ENCODE results near the gene CLIP4. TPM values are rescaled to one million over a fixed set of nuclear protein-coding genes. Genes with fewer than 3 reads are reported as not detected.

CLIP4 gene
- total RNA-seq, 5 donors from 2014 or later (not counting 1 experiment from before 2014, with no cell fraction given), result 38.4 to 54.2 (median 47.7) TPM

GRCh38 chr2:29186817-29187216 is 71.6 kb downstream of the CLIP4 start:
- Mint-ChIP-seq H3K36me3 (peaks cover 31% of the 10 kb centered on the region), H3K27me3 (no peaks in the 10 kb centered on the region), H3K4me3 (no peak overlapping the region), H3K9me3 (peaks cover 0 to 4% (median 0%) of the 10 kb centered on the region in 3 donors), H3K27ac (no peak overlapping the region), H3K4me1 (peaks cover 0 to 22% (median 17%) of the 10 kb centered on the region in 3 donors)
- ATAC-seq (replicated peaks in 1 of 4), result no peak
- Histone ChIP-seq H3K27me3 (replicated peaks in 1 of 2; ENCODE audit: control insufficient read depth in 2 of 2, extremely low read depth in 1 of 2, insufficient read depth in 2 of 2, low read length in 1 of 2) (no peaks in the 10 kb centered on the region), H3K9me3 (no peaks in the 10 kb centered on the region), H3K36me3 (ENCODE audit: control insufficient read depth in 2 of 2, extremely low read depth in 1 of 2, insufficient read depth in 1 of 2, low read length in 1 of 2) (peaks cover 0 to 21% of the 10 kb centered on the region in 2 donors), H3K4me1 (ENCODE audit: control insufficient read depth in 1 of 2, extremely low read depth in 1 of 2, insufficient read depth in 2 of 2, low read length in 2 of 2) (peaks cover 0 to 7% of the 10 kb centered on the region in 2 experiments), H3K4me3 (ENCODE audit: control insufficient read depth in 1 of 2, extremely low read depth in 1 of 2, low read length in 1 of 2) (no peak overlapping the region), H3K27ac (ENCODE audit: low read length) (no peak overlapping the region)
- DNase-seq, result no peak
- no CpG with 5 or more reads among the region's 1 CpG for WGBS (ENCODE audit: insufficient coverage)
- POLR2A ChIA-PET, result no interaction called here
- CTCF ChIA-PET, result interaction anchor here in 1 of 2 donors (0.6 kb wide), 1 partner anchor 217 kb away, joined by 4 read pairs; no protein-coding TSS in a partner anchor

GRCh38 chr2:29187926-29188325 is 72.7 kb downstream of the CLIP4 start:
- H3K4me1 ChIP-seq (ENCODE audit: control insufficient read depth in 1 of 2, extremely low read depth in 1 of 2, insufficient read depth in 2 of 2, low read length in 2 of 2), result peaks cover 0 to 7% of the 10 kb centered on the region in 2 experiments
- CTCF ChIA-PET, result no interaction called here
- H3K27ac Mint-ChIP-seq, result no peak overlapping the region
- ATAC-seq (replicated peaks in 1 of 4) (no peak), DNase-seq (no peak)
- 100% methylated on average over 1 of the region's 2 CpGs for WGBS (ENCODE audit: insufficient coverage)
- no peak overlapping the region for H3K4me3 ChIP-seq (ENCODE audit: control insufficient read depth in 1 of 2, extremely low read depth in 1 of 2, low read length in 1 of 2)
- H3K9me3 ChIP-seq, result no peaks in the 10 kb centered on the region
- H3K4me3 Mint-ChIP-seq, result no peak overlapping the region
- POLR2A ChIA-PET, result no interaction called here
- H3K27me3 ChIP-seq (replicated peaks in 1 of 2; ENCODE audit: control insufficient read depth in 2 of 2, extremely low read depth in 1 of 2, insufficient read depth in 2 of 2, low read length in 1 of 2), result no peaks in the 10 kb centered on the region
- H3K4me1 Mint-ChIP-seq, result peaks cover 0 to 22% (median 17%) of the 10 kb centered on the region in 3 donors
- H3K36me3 ChIP-seq (ENCODE audit: control insufficient read depth in 2 of 2, extremely low read depth in 1 of 2, insufficient read depth in 1 of 2, low read length in 1 of 2), result peaks cover 0 to 21% of the 10 kb centered on the region in 2 donors
- no peak overlapping the region for H3K27ac ChIP-seq (ENCODE audit: low read length)
- H3K27me3 Mint-ChIP-seq, result no peaks in the 10 kb centered on the region
- peaks cover 0 to 4% (median 0%) of the 10 kb centered on the region in 3 donors for H3K9me3 Mint-ChIP-seq
- peaks cover 26% of the 10 kb centered on the region for H3K36me3 Mint-ChIP-seq

GRCh38 chr2:29189052-29189451 is 73.8 kb downstream of the CLIP4 start:
- Mint-ChIP-seq H3K36me3 (peaks cover 26% of the 10 kb centered on the region), H3K9me3 (peaks cover 0 to 4% (median 0%) of the 10 kb centered on the region in 3 donors), H3K4me1 (peaks cover 0 to 22% (median 17%) of the 10 kb centered on the region in 3 donors), H3K27ac (peak overlapping the region in 1 of 2 donors; percentile 3), H3K27me3 (no peaks in the 10 kb centered on the region), H3K4me3 (peak overlapping the region in 1 of 3 donors; percentile 50)
- ChIA-PET CTCF (no interaction called here), POLR2A (no interaction called here)
- Histone ChIP-seq H3K27ac (ENCODE audit: low read length) (peak overlapping the region; percentile 45), H3K9me3 (no peaks in the 10 kb centered on the region), H3K27me3 (replicated peaks in 1 of 2; ENCODE audit: control insufficient read depth in 2 of 2, extremely low read depth in 1 of 2, insufficient read depth in 2 of 2, low read length in 1 of 2) (no peaks in the 10 kb centered on the region), H3K4me1 (ENCODE audit: control insufficient read depth in 1 of 2, extremely low read depth in 1 of 2, insufficient read depth in 2 of 2, low read length in 2 of 2) (peaks cover 0 to 7% of the 10 kb centered on the region in 2 experiments), H3K36me3 (ENCODE audit: control insufficient read depth in 2 of 2, extremely low read depth in 1 of 2, insufficient read depth in 1 of 2, low read length in 1 of 2) (peaks cover 0 to 17% of the 10 kb centered on the region in 2 donors), H3K4me3 (ENCODE audit: control insufficient read depth in 1 of 2, extremely low read depth in 1 of 2, low read length in 1 of 2) (no peak overlapping the region)
- ATAC-seq (replicated peaks in 1 of 4), result peak in 3 of 4 experiments; percentile 73 to 98 (median 83)
- WGBS (ENCODE audit: insufficient coverage), result no CpG with 5 or more reads among the region's 5 CpGs
- DNase-seq, result peak in 19 of 35 experiments; percentile 14 to 75 (median 47)

GRCh38 chr2:29191817-29192216 is 76.6 kb downstream of the CLIP4 start:
- H3K27me3 Mint-ChIP-seq, result no peaks in the 10 kb centered on the region
- peaks cover 0 to 9% of the 10 kb centered on the region in 2 donors for H3K36me3 ChIP-seq (ENCODE audit: control insufficient read depth in 2 of 2, extremely low read depth in 1 of 2, insufficient read depth in 1 of 2, low read length in 1 of 2)
- no peak for DNase-seq
- H3K4me1 Mint-ChIP-seq, result peaks cover 3 to 22% (median 20%) of the 10 kb centered on the region in 3 donors
- peaks cover 0 to 7% of the 10 kb centered on the region in 2 experiments for H3K4me1 ChIP-seq (ENCODE audit: control insufficient read depth in 1 of 2, extremely low read depth in 1 of 2, insufficient read depth in 2 of 2, low read length in 2 of 2)
- no peak overlapping the region for H3K4me3 ChIP-seq (ENCODE audit: control insufficient read depth in 1 of 2, extremely low read depth in 1 of 2, low read length in 1 of 2)
- no peak overlapping the region for H3K27ac Mint-ChIP-seq
- ChIA-PET CTCF (no interaction called here), POLR2A (interaction anchor here in 1 of 2 donors (0.6 kb wide), 1 partner anchor 901 kb away, joined by 3 read pairs; no protein-coding TSS in a partner anchor)
- H3K9me3 ChIP-seq, result no peaks in the 10 kb centered on the region
- H3K36me3 Mint-ChIP-seq, result peaks cover 14% of the 10 kb centered on the region
- H3K27ac ChIP-seq (ENCODE audit: low read length), result no peak overlapping the region
- no peak overlapping the region for H3K4me3 Mint-ChIP-seq
- no peaks in the 10 kb centered on the region for H3K27me3 ChIP-seq (replicated peaks in 1 of 2; ENCODE audit: control insufficient read depth in 2 of 2, extremely low read depth in 1 of 2, insufficient read depth in 2 of 2, low read length in 1 of 2)
- peaks cover 0 to 4% (median 0%) of the 10 kb centered on the region in 3 donors for H3K9me3 Mint-ChIP-seq
- ATAC-seq (replicated peaks in 1 of 4), result no peak
- 100% methylated on average over 4 of the region's 6 CpGs for WGBS (ENCODE audit: insufficient coverage)

- Mint-ChIP-seq H3K4me1 (peaks cover 3 to 22% (median 21%) of the 10 kb centered on the region in 3 donors), H3K27ac (no peak overlapping the region), H3K4me3 (no peak overlapping the region), H3K36me3 (peaks cover 11% of the 10 kb centered on the region), H3K27me3 (no peaks in the 10 kb centered on the region), H3K9me3 (peaks cover 0 to 3% (median 0%) of the 10 kb centered on the region in 3 donors)
- DNase-seq, result no peak
- ChIA-PET CTCF (interaction anchor here (0.6 kb wide), 2 partner anchors 106 to 264 kb away, joined by 3 to 4 read pairs; no protein-coding TSS in a partner anchor), POLR2A (no interaction called here)
- H3K36me3 ChIP-seq (ENCODE audit: control insufficient read depth in 2 of 2, extremely low read depth in 1 of 2, insufficient read depth in 1 of 2, low read length in 1 of 2), result peaks cover 0 to 5% of the 10 kb centered on the region in 2 donors
- WGBS (ENCODE audit: insufficient coverage), result 100% methylated on average over 1 of the region's 3 CpGs
- no peak overlapping the region for H3K27ac ChIP-seq (ENCODE audit: low read length)
- no peaks in the 10 kb centered on the region for H3K9me3 ChIP-seq
- peaks cover 0 to 7% of the 10 kb centered on the region in 2 experiments for H3K4me1 ChIP-seq (ENCODE audit: control insufficient read depth in 1 of 2, extremely low read depth in 1 of 2, insufficient read depth in 2 of 2, low read length in 2 of 2)
- no peak overlapping the region for H3K4me3 ChIP-seq (ENCODE audit: control insufficient read depth in 1 of 2, extremely low read depth in 1 of 2, low read length in 1 of 2)
- H3K27me3 ChIP-seq (replicated peaks in 1 of 2; ENCODE audit: control insufficient read depth in 2 of 2, extremely low read depth in 1 of 2, insufficient read depth in 2 of 2, low read length in 1 of 2), result no peaks in the 10 kb centered on the region
- no peak for ATAC-seq (replicated peaks in 1 of 4)
Measured at GRCh38 chr2:29192526-29192925, 77.3 kb downstream of the CLIP4 start.

GRCh38 chr2:29193111-29193510 is 77.9 kb downstream of the CLIP4 start:
- peaks cover 3 to 21% (median 20%) of the 10 kb centered on the region in 3 donors for H3K4me1 Mint-ChIP-seq
- H3K27ac ChIP-seq (ENCODE audit: low read length), result no peak overlapping the region
- H3K27me3 Mint-ChIP-seq, result no peaks in the 10 kb centered on the region
- no peaks in the 10 kb centered on the region for H3K9me3 Mint-ChIP-seq
- peaks cover 0 to 5% of the 10 kb centered on the region in 2 donors for H3K36me3 ChIP-seq (ENCODE audit: control insufficient read depth in 2 of 2, extremely low read depth in 1 of 2, insufficient read depth in 1 of 2, low read length in 1 of 2)
- ATAC-seq (replicated peaks in 1 of 4) (no peak), DNase-seq (no peak)
- CTCF ChIA-PET, result interaction anchor here in 1 of 2 donors (0.6 kb wide), 1 partner anchor 265 kb away, joined by 4 read pairs; no protein-coding TSS in a partner anchor
- no peak overlapping the region for H3K4me3 Mint-ChIP-seq
- peaks cover 5% of the 10 kb centered on the region for H3K36me3 Mint-ChIP-seq
- H3K4me3 ChIP-seq (ENCODE audit: control insufficient read depth in 1 of 2, extremely low read depth in 1 of 2, low read length in 1 of 2), result no peak overlapping the region
- H3K9me3 ChIP-seq, result no peaks in the 10 kb centered on the region
- no peaks in the 10 kb centered on the region for H3K27me3 ChIP-seq (replicated peaks in 1 of 2; ENCODE audit: control insufficient read depth in 2 of 2, extremely low read depth in 1 of 2, insufficient read depth in 2 of 2, low read length in 1 of 2)
- no peak overlapping the region for H3K27ac Mint-ChIP-seq
- peaks cover 0 to 7% of the 10 kb centered on the region in 2 experiments for H3K4me1 ChIP-seq (ENCODE audit: control insufficient read depth in 1 of 2, extremely low read depth in 1 of 2, insufficient read depth in 2 of 2, low read length in 2 of 2)
- POLR2A ChIA-PET, result no interaction called here
- WGBS (ENCODE audit: insufficient coverage), result 93% methylated on average over 9 of the region's 12 CpGs
